K562 (cell line): Measurements from ENCODE around the gene SCRN1.

Experiments
- ARNT ChIP-seq, 2 experiments: fragments of 450-650 bp; IDR thresholded peaks; 2 replicates each; pipeline ENCODE4 v1.6.1; 2016; ENCODE audit warnings: mild to moderate bottlenecking in 1 of 2
- MAFK ChIP-seq: IDR thresholded peaks from 2 replicates; pipeline ENCODE4 v1.6.1; 2011; ENCODE audit warnings: low read length, improper control_type of control experiment
- MAZ ChIP-seq, 2 experiments: fragments of 450-650 bp in 1 of 2; sonication (generic) in 1 of 2; formaldehyde crosslinking; IDR thresholded peaks in 1 of 2; conservative IDR thresholded peaks in 1 of 2; 2 replicates each; pipeline versions ENCODE4 v1.4.0 to v1.5.0; 2020; ENCODE audit warnings: mild to moderate bottlenecking in 1 of 2, missing genetic modification reagents in 1 of 2
- NFATC3 ChIP-seq: fragments of 450-650 bp; IDR thresholded peaks from 2 replicates; pipeline ENCODE4 v1.6.1; 2017; ENCODE audit warnings: mild to moderate bottlenecking
- SRF ChIP-seq, 2 experiments: fragments of 250-450, 450-650 bp in 1 of 2; sonication (Bioruptor Pico) in 1 of 2; sonication (generic) in 1 of 2; formaldehyde crosslinking; IDR thresholded peaks; 2 replicates each; pipeline versions ENCODE4 v1.5.0 to v1.5.1; 2020 to 2022; ENCODE audit warnings: mild to moderate bottlenecking in 1 of 2, missing genetic modification reagents in 1 of 2
- ZFX ChIP-seq: sonication (generic); formaldehyde crosslinking; IDR thresholded peaks from 2 replicates; pipeline ENCODE4 v1.8.0; 2022; ENCODE audit warnings: mild to moderate bottlenecking, missing genetic modification reagents, moderate library complexity
- ZKSCAN1 ChIP-seq: fragments of 150-350 bp; IDR thresholded peaks from 2 replicates; pipeline ENCODE4 v1.6.1; 2016; ENCODE audit warnings: low read depth, low read length
- ZNF785 ChIP-seq: fragments of 250-450 bp; sonication (Bioruptor Pico); IDR thresholded peaks from 2 replicates; pipeline ENCODE4 v1.4.0; 2020; ENCODE audit warnings: mild to moderate bottlenecking
- TF ChIP-seq, protein P1 (sequence below), 3 experiments: IDR thresholded peaks in 2 of 3; conservative IDR thresholded peaks in 1 of 3; 2 replicates each; pipeline ENCODE4 v1.5.1; 2011 to 2012; ENCODE audit warnings: low read length in 3 of 3, mild to moderate bottlenecking in 3 of 3, control low read depth in 2 of 3, improper control_type of control experiment in 1 of 3, inconsistent platforms in 1 of 3, low read depth in 1 of 3, mixed read lengths in 1 of 3, moderate library complexity in 1 of 3; ENCODE audit not compliant: insufficient read depth in 2 of 3
- TF ChIP-seq, protein P2 (sequence below), 2 experiments: fragments of 450-650 bp in 1 of 2; sonication (generic) in 1 of 2; formaldehyde crosslinking in 1 of 2; IDR thresholded peaks; 2 replicates each; pipeline versions ENCODE4 v1.7.1 to v1.9.0; 2016 to 2022; ENCODE audit warnings: inconsistent platforms in 1 of 2, mild to moderate bottlenecking in 1 of 2, missing genetic modification reagents in 1 of 2
- TF ChIP-seq, protein P3 (sequence below): fragments of 200-600 bp; sonication (generic); IDR thresholded peaks from one replicate; pipeline ENCODE4 v1.6.1; 2012; ENCODE audit warnings: mild to moderate bottlenecking, low read depth, low read length, inconsistent platforms

- TF ChIP-seq NFATC3, result no peak
- TF ChIP-seq, protein P1, sequence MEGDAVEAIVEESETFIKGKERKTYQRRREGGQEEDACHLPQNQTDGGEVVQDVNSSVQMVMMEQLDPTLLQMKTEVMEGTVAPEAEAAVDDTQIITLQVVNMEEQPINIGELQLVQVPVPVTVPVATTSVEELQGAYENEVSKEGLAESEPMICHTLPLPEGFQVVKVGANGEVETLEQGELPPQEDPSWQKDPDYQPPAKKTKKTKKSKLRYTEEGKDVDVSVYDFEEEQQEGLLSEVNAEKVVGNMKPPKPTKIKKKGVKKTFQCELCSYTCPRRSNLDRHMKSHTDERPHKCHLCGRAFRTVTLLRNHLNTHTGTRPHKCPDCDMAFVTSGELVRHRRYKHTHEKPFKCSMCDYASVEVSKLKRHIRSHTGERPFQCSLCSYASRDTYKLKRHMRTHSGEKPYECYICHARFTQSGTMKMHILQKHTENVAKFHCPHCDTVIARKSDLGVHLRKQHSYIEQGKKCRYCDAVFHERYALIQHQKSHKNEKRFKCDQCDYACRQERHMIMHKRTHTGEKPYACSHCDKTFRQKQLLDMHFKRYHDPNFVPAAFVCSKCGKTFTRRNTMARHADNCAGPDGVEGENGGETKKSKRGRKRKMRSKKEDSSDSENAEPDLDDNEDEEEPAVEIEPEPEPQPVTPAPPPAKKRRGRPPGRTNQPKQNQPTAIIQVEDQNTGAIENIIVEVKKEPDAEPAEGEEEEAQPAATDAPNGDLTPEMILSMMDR (IDR thresholded peaks at IDR 0.05 in 2 of 3, conservative IDR thresholded peaks at IDR 0.05 in 1 of 3; ENCODE audit: insufficient read depth in 2 of 3, low read depth in 1 of 3, low read length in 3 of 3), result no peak
- TF ChIP-seq ARNT (IDR thresholded peaks at IDR 0.05), result no peak
- TF ChIP-seq, protein P2, sequence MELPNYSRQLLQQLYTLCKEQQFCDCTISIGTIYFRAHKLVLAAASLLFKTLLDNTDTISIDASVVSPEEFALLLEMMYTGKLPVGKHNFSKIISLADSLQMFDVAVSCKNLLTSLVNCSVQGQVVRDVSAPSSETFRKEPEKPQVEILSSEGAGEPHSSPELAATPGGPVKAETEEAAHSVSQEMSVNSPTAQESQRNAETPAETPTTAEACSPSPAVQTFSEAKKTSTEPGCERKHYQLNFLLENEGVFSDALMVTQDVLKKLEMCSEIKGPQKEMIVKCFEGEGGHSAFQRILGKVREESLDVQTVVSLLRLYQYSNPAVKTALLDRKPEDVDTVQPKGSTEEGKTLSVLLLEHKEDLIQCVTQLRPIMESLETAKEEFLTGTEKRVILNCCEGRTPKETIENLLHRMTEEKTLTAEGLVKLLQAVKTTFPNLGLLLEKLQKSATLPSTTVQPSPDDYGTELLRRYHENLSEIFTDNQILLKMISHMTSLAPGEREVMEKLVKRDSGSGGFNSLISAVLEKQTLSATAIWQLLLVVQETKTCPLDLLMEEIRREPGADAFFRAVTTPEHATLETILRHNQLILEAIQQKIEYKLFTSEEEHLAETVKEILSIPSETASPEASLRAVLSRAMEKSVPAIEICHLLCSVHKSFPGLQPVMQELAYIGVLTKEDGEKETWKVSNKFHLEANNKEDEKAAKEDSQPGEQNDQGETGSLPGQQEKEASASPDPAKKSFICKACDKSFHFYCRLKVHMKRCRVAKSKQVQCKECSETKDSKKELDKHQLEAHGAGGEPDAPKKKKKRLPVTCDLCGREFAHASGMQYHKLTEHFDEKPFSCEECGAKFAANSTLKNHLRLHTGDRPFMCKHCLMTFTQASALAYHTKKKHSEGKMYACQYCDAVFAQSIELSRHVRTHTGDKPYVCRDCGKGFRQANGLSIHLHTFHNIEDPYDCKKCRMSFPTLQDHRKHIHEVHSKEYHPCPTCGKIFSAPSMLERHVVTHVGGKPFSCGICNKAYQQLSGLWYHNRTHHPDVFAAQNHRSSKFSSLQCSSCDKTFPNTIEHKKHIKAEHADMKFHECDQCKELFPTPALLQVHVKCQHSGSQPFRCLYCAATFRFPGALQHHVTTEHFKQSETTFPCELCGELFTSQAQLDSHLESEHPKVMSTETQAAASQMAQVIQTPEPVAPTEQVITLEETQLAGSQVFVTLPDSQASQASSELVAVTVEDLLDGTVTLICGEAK (IDR thresholded peaks at IDR 0.05), result no peak
- TF ChIP-seq, protein P2 (CRISPR knock-in tag; IDR thresholded peaks at IDR 0.05), result no peak
- TF ChIP-seq MAZ (CRISPR knock-in tag; conservative IDR thresholded peaks at IDR 0.05 in 1 of 2, IDR thresholded peaks at IDR 0.05 in 1 of 2), result no peak
- TF ChIP-seq, protein P3, sequence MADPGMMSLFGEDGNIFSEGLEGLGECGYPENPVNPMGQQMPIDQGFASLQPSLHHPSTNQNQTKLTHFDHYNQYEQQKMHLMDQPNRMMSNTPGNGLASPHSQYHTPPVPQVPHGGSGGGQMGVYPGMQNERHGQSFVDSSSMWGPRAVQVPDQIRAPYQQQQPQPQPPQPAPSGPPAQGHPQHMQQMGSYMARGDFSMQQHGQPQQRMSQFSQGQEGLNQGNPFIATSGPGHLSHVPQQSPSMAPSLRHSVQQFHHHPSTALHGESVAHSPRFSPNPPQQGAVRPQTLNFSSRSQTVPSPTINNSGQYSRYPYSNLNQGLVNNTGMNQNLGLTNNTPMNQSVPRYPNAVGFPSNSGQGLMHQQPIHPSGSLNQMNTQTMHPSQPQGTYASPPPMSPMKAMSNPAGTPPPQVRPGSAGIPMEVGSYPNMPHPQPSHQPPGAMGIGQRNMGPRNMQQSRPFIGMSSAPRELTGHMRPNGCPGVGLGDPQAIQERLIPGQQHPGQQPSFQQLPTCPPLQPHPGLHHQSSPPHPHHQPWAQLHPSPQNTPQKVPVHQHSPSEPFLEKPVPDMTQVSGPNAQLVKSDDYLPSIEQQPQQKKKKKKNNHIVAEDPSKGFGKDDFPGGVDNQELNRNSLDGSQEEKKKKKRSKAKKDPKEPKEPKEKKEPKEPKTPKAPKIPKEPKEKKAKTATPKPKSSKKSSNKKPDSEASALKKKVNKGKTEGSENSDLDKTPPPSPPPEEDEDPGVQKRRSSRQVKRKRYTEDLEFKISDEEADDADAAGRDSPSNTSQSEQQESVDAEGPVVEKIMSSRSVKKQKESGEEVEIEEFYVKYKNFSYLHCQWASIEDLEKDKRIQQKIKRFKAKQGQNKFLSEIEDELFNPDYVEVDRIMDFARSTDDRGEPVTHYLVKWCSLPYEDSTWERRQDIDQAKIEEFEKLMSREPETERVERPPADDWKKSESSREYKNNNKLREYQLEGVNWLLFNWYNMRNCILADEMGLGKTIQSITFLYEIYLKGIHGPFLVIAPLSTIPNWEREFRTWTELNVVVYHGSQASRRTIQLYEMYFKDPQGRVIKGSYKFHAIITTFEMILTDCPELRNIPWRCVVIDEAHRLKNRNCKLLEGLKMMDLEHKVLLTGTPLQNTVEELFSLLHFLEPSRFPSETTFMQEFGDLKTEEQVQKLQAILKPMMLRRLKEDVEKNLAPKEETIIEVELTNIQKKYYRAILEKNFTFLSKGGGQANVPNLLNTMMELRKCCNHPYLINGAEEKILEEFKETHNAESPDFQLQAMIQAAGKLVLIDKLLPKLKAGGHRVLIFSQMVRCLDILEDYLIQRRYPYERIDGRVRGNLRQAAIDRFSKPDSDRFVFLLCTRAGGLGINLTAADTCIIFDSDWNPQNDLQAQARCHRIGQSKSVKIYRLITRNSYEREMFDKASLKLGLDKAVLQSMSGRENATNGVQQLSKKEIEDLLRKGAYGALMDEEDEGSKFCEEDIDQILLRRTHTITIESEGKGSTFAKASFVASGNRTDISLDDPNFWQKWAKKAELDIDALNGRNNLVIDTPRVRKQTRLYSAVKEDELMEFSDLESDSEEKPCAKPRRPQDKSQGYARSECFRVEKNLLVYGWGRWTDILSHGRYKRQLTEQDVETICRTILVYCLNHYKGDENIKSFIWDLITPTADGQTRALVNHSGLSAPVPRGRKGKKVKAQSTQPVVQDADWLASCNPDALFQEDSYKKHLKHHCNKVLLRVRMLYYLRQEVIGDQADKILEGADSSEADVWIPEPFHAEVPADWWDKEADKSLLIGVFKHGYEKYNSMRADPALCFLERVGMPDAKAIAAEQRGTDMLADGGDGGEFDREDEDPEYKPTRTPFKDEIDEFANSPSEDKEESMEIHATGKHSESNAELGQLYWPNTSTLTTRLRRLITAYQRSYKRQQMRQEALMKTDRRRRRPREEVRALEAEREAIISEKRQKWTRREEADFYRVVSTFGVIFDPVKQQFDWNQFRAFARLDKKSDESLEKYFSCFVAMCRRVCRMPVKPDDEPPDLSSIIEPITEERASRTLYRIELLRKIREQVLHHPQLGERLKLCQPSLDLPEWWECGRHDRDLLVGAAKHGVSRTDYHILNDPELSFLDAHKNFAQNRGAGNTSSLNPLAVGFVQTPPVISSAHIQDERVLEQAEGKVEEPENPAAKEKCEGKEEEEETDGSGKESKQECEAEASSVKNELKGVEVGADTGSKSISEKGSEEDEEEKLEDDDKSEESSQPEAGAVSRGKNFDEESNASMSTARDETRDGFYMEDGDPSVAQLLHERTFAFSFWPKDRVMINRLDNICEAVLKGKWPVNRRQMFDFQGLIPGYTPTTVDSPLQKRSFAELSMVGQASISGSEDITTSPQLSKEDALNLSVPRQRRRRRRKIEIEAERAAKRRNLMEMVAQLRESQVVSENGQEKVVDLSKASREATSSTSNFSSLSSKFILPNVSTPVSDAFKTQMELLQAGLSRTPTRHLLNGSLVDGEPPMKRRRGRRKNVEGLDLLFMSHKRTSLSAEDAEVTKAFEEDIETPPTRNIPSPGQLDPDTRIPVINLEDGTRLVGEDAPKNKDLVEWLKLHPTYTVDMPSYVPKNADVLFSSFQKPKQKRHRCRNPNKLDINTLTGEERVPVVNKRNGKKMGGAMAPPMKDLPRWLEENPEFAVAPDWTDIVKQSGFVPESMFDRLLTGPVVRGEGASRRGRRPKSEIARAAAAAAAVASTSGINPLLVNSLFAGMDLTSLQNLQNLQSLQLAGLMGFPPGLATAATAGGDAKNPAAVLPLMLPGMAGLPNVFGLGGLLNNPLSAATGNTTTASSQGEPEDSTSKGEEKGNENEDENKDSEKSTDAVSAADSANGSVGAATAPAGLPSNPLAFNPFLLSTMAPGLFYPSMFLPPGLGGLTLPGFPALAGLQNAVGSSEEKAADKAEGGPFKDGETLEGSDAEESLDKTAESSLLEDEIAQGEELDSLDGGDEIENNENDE, result no peak
- TF ChIP-seq MAFK, result no peak
- TF ChIP-seq ZKSCAN1, result no peak
- no peak for TF ChIP-seq SRF (CRISPR knock-in tag; IDR thresholded peaks at IDR 0.05)
- TF ChIP-seq ZNF785 (CRISPR knock-in tag), result no peak
- no peak for TF ChIP-seq ZFX (CRISPR knock-in tag)
These were observed 88.9 kb downstream of the SCRN1 start for GRCh38 chr7:29900745-29901144.
